HL-60 (cell line): ENCODE results near the gene SLC15A1.

ENCODE experiments used
- CTCF ChIP-seq: IDR thresholded peaks from one replicate; pipeline ENCODE4 v1.5.1; 2011; ENCODE audit warnings: low read length, control low read depth, inconsistent platforms; ENCODE audit not compliant: insufficient read depth
- POLR2AphosphoS5 ChIP-seq: IDR thresholded peaks from 2 replicates; pipeline ENCODE4 v1.6.1; 2012; ENCODE audit warnings: low read depth
- TF ChIP-seq, protein P1 (sequence below): IDR thresholded peaks from 2 replicates; pipeline ENCODE4 v1.6.1; 2012; ENCODE audit warnings: low read depth; ENCODE audit not compliant: insufficient replicate concordance

GRCh38 chr13:98740131-98740530 is 12.3 kb downstream of the SLC15A1 start:
- TF ChIP-seq CTCF (no peak), POLR2AphosphoS5 (no peak)
- TF ChIP-seq, protein P1, sequence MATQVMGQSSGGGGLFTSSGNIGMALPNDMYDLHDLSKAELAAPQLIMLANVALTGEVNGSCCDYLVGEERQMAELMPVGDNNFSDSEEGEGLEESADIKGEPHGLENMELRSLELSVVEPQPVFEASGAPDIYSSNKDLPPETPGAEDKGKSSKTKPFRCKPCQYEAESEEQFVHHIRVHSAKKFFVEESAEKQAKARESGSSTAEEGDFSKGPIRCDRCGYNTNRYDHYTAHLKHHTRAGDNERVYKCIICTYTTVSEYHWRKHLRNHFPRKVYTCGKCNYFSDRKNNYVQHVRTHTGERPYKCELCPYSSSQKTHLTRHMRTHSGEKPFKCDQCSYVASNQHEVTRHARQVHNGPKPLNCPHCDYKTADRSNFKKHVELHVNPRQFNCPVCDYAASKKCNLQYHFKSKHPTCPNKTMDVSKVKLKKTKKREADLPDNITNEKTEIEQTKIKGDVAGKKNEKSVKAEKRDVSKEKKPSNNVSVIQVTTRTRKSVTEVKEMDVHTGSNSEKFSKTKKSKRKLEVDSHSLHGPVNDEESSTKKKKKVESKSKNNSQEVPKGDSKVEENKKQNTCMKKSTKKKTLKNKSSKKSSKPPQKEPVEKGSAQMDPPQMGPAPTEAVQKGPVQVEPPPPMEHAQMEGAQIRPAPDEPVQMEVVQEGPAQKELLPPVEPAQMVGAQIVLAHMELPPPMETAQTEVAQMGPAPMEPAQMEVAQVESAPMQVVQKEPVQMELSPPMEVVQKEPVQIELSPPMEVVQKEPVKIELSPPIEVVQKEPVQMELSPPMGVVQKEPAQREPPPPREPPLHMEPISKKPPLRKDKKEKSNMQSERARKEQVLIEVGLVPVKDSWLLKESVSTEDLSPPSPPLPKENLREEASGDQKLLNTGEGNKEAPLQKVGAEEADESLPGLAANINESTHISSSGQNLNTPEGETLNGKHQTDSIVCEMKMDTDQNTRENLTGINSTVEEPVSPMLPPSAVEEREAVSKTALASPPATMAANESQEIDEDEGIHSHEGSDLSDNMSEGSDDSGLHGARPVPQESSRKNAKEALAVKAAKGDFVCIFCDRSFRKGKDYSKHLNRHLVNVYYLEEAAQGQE: no peak
